IMR-90 (cell line): ENCODE results near the gene TXNRD1.

Source experiments
- CEBPB ChIP-seq: IDR thresholded peaks from 2 replicates; pipeline ENCODE4 v1.6.1; 2012; ENCODE audit warnings: low read depth, low read length, improper control_type of control experiment
- CHD1 ChIP-seq: IDR thresholded peaks from 2 replicates; pipeline ENCODE4 v1.6.1; 2012; ENCODE audit warnings: low read depth, low read length, improper control_type of control experiment
- CTCF ChIP-seq: conservative IDR thresholded peaks from 2 replicates; pipeline ENCODE4 v1.5.1; 2012; ENCODE audit warnings: mild to moderate bottlenecking, low read depth, low read length, improper control_type of control experiment
- ELK1 ChIP-seq: fragments of 150-350 bp; IDR thresholded peaks from 2 replicates; pipeline ENCODE4 v1.6.1; 2016; ENCODE audit warnings: low read depth, mild to moderate bottlenecking, low read length, moderate library complexity, borderline replicate concordance
- FOS ChIP-seq: fragments of 150-350 bp; IDR thresholded peaks from 2 replicates; pipeline ENCODE4 v1.6.1; 2016; ENCODE audit warnings: low read depth, low read length
- MAZ ChIP-seq: IDR thresholded peaks from 2 replicates; pipeline ENCODE4 v1.6.1; 2012; ENCODE audit warnings: low read depth, mild to moderate bottlenecking, low read length, improper control_type of control experiment, moderate library complexity, borderline replicate concordance
- MXI1 ChIP-seq: IDR thresholded peaks from 2 replicates; pipeline ENCODE4 v1.6.1; 2012; ENCODE audit warnings: low read depth, mild to moderate bottlenecking, low read length, moderate library complexity, borderline replicate concordance
- NFE2L2 ChIP-seq: fragments of 150-350 bp; IDR thresholded peaks from 2 replicates; pipeline ENCODE4 v1.6.1; 2016; ENCODE audit warnings: low read depth, mild to moderate bottlenecking, low read length
- POLR2A ChIP-seq: IDR thresholded peaks from 2 replicates; pipeline ENCODE4 v1.6.1; 2012; ENCODE audit warnings: mild to moderate bottlenecking, low read depth, low read length
- RAD21 ChIP-seq: IDR thresholded peaks from 2 replicates; pipeline ENCODE4 v1.6.1; 2012; ENCODE audit warnings: low read length, improper control_type of control experiment
- RCOR1 ChIP-seq: IDR thresholded peaks from 2 replicates; pipeline ENCODE4 v1.6.1; 2012; ENCODE audit warnings: mild to moderate bottlenecking, low read length, improper control_type of control experiment; ENCODE audit not compliant: insufficient replicate concordance
- RFX5 ChIP-seq: IDR thresholded peaks from 2 replicates; pipeline ENCODE4 v1.8.0; 2012; ENCODE audit warnings: low read depth, mild to moderate bottlenecking, low read length, moderate library complexity
- SMC3 ChIP-seq: fragments of 150-350 bp; IDR thresholded peaks from 2 replicates; pipeline ENCODE4 v1.6.1; 2016; ENCODE audit warnings: low read depth, mild to moderate bottlenecking, antibody characterized with exemption, low read length, moderate library complexity
- USF2 ChIP-seq: fragments of 150-350 bp; IDR thresholded peaks from 2 replicates; pipeline ENCODE4 v1.6.1; 2017; ENCODE audit warnings: mild to moderate bottlenecking, antibody characterized with exemption, low read length, low read depth

- TF ChIP-seq POLR2A (no peak), CTCF (no peak), ELK1 (no peak), CEBPB (no peak), RAD21 (no peak), RCOR1 (no peak), MAZ (no peak), USF2 (no peak), CHD1 (no peak), FOS (no peak), RFX5 (no peak), MXI1 (no peak), SMC3 (no peak), NFE2L2 (no peak)
Measured at GRCh38 chr12:104372721-104373335, 157.2 kb downstream of the TXNRD1 start.
